OCI-LY3 (cell line): ENCODE data around the gene ADGRD1.

Source experiments
- EZH2phosphoT487 ChIP-seq: fragments of 200-600 bp; shearing (Covaris generic); IDR thresholded peaks from 2 replicates; pipeline ENCODE4 v1.6.1; 2018; ENCODE audit warnings: antibody characterized with exemption, mixed run types, low read depth
- TF ChIP-seq, protein P1 (sequence below): fragments of 200-600, 300-600 bp; sonication (generic); IDR thresholded peaks from 2 replicates; pipeline ENCODE4 v1.5.1; 2014; ENCODE audit warnings: antibody characterized with exemption, low read length, low read depth

GRCh38 chr12:131147894-131148293 lies 194.2 kb downstream of the ADGRD1 start:
- TF ChIP-seq, protein P1, sequence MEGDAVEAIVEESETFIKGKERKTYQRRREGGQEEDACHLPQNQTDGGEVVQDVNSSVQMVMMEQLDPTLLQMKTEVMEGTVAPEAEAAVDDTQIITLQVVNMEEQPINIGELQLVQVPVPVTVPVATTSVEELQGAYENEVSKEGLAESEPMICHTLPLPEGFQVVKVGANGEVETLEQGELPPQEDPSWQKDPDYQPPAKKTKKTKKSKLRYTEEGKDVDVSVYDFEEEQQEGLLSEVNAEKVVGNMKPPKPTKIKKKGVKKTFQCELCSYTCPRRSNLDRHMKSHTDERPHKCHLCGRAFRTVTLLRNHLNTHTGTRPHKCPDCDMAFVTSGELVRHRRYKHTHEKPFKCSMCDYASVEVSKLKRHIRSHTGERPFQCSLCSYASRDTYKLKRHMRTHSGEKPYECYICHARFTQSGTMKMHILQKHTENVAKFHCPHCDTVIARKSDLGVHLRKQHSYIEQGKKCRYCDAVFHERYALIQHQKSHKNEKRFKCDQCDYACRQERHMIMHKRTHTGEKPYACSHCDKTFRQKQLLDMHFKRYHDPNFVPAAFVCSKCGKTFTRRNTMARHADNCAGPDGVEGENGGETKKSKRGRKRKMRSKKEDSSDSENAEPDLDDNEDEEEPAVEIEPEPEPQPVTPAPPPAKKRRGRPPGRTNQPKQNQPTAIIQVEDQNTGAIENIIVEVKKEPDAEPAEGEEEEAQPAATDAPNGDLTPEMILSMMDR: no peak
- no peak for TF ChIP-seq EZH2phosphoT487
